Measurements from ENCODE around the gene CYP1A2.

- no peak for TF ChIP-seq ZNF704 (CRISPR knock-in tag; IDR thresholded peaks at IDR 0.05; ENCODE audit: borderline replicate concordance)
- TF ChIP-seq KDM1A (CRISPR knock-in tag; IDR thresholded peaks at IDR 0.05) = no peak
- TF ChIP-seq TARDBP (CRISPR knock-in tag; IDR thresholded peaks at IDR 0.05) = no peak
- no peak for TF ChIP-seq KDM5A (IDR thresholded peaks at IDR 0.05; ENCODE audit: borderline replicate concordance, low read length)
- TF ChIP-seq RBFOX2 (IDR thresholded peaks at IDR 0.05; ENCODE audit: low read depth, low read length) = no peak
These were observed 41.7 kb downstream of the CYP1A2 start for GRCh38 chr15:74790080-74790916.
